Stomach (tissue), 19 donors: ENCODE results near the gene ZNF83. TPM values are rescaled to one million over a fixed set of nuclear protein-coding genes. Genes with fewer than 3 reads are reported as not detected.
"Not testable (repeated sequence)": the region's sequence is repeated elsewhere in the genome, so short reads cannot be mapped to it uniquely, and the experiment has no call there.

Experiments used
- DNase-seq, 2 donors: peaks; one replicate each; pipeline versions ENCODE4 v3.0.0 to v3.0.0-alpha.2; 2013 to 2019
- H3K27ac ChIP-seq, 5 donors: fragments of 200-600 bp in 4 of 5; sonication (generic) in 4 of 5; one replicate each; pipeline ENCODE4 v1.5.1; 2013 to 2019; ENCODE audit warnings: mild to moderate bottlenecking in 1 of 5, moderate library complexity in 1 of 5
- H3K27me3 ChIP-seq, 3 donors: fragments of 200-600 bp; sonication (generic); one replicate each; pipeline ENCODE4 v1.5.1; 2017 to 2019; ENCODE audit warnings: mixed run types in 1 of 3
- H3K36me3 ChIP-seq, 4 donors: fragments of 200-600 bp; sonication (generic); 1 replicate in 3 of 4; 2 replicates in 1 of 4; pipeline ENCODE4 v1.5.1; 2016 to 2019
- H3K4me1 ChIP-seq, 4 donors: fragments of 200-600 bp; sonication (generic); one replicate each; pipeline ENCODE4 v1.5.1; 2016 to 2019
- H3K4me3 ChIP-seq, 4 donors: fragments of 200-600 bp; sonication (generic) in 3 of 4; one replicate each; pipeline ENCODE4 v1.5.1; 2016 to 2019; ENCODE audit warnings: mild to moderate bottlenecking in 1 of 4
- H3K9me3 ChIP-seq, 4 donors: fragments of 200-600 bp; sonication (generic); one replicate each; pipeline ENCODE4 v1.5.1; 2016 to 2019
- CTCF ChIP-seq, 7 experiments: fragments of 450-650 bp in 4 of 7; fragments of 200-600 bp in 3 of 7; sonication (generic) in 3 of 7; IDR thresholded peaks; one replicate each; pipeline ENCODE4 v1.5.1; 2016 to 2019; ENCODE audit warnings: antibody characterized with exemption in 7 of 7, control low read depth in 2 of 7, mild to moderate bottlenecking in 1 of 7
- EP300 ChIP-seq: sonication (generic); formaldehyde crosslinking; IDR thresholded peaks from one replicate; pipeline ENCODE4 v1.6.1; 2017; ENCODE audit warnings: antibody characterized with exemption
- POLR2A ChIP-seq, 4 donors: fragments of 450-650 bp; IDR thresholded peaks; one replicate each; pipeline ENCODE4 v1.6.1; 2016; ENCODE audit warnings: antibody characterized with exemption in 4 of 4, control low read depth in 2 of 4, mild to moderate bottlenecking in 1 of 4, moderate library complexity in 1 of 4
- POLR2AphosphoS5 ChIP-seq, 3 donors: sonication (generic); formaldehyde crosslinking; IDR thresholded peaks; one replicate each; pipeline ENCODE4 v1.6.1; 2016; ENCODE audit warnings: antibody characterized with exemption in 3 of 3
- WGBS, 5 donors: extraction: QIAGEN DNeasy Blood & Tissue Kit in 3 of 5; methylation state at CpG; one replicate each; pipeline versions ENCODE4 v1.1.5 to v1.1.7; 2013 to 2018; 5-methylcytosine and 5-hydroxymethylcytosine counted together
- intact Hi-C: fragments of 100-400 bp; cut with DNase I; formaldehyde crosslinking; loops from one replicate; pipeline ENCODE4 v1.15.1; 2023; ENCODE audit warnings: low total_unique reads
- long read RNA-seq, 10 donors: transcript quantifications; one replicate each; lab custom pipeline, GENCODE V29; 2026
- polyA plus RNA-seq, 3 donors: library from polyadenylated mRNA; stranded (reverse); fragments of 200-250 nt; gene quantifications; one replicate each; pipeline ENCODE4 v1.2.3, GENCODE V29; 2013
- total RNA-seq, 5 donors: library from RNA; depleted of rRNA; stranded (reverse); fragments of >200 nt; gene quantifications; one replicate each; pipeline versions ENCODE4 v1.1.0 to v1.2.3, GENCODE V29; 2014 to 2016
- donor health status: healthy with polysubstance abuse.
- donor health status: Bipolar disorder and iron deficiency.
- donor health status: healthy.

ZNF83 gene
- 100 to 1,000 TPM in 1 of 5 donors, 10 to 100 TPM in 4; 11.0 to 115 (median 35.8) TPM for total RNA-seq
- 10 to 100 TPM; 10.3 to 36.5 (median 19.1) TPM for polyA plus RNA-seq
- long read RNA-seq, donor 1, transcript ZNF83-203 (2 exons, 3,743 nt): major isoform, 6 of 6 reads
- long read RNA-seq, donor 1, partial matches to known transcripts: 0 of 6 reads
- long read RNA-seq, donor 1, other reads (novel, unspliced or antisense): 0 of 6 reads
- long read RNA-seq, donor 2, transcript ZNF83-203 (2 exons, 3,743 nt): major isoform, 24 of 31 reads
- long read RNA-seq, donor 2, partial matches to known transcripts: 0 of 31 reads
- long read RNA-seq, donor 2, other reads (novel, unspliced or antisense): 0 of 31 reads
- long read RNA-seq, donor 3, partial matches to known transcripts: 0 of 3 reads
- long read RNA-seq, donor 3, other reads (novel, unspliced or antisense): 0 of 3 reads
- long read RNA-seq, donor 4: 0 reads
- long read RNA-seq, donor 5, transcript ZNF83-203 (2 exons, 3,743 nt): major isoform, 5 of 7 reads
- long read RNA-seq, donor 5, partial matches to known transcripts: 0 of 7 reads
- long read RNA-seq, donor 5, other reads (novel, unspliced or antisense): 0 of 7 reads
- long read RNA-seq, donor 6, transcript ZNF83-203 (2 exons, 3,743 nt): major isoform, 64 of 73 reads
- long read RNA-seq, donor 6, partial matches to known transcripts: 0 of 73 reads
- long read RNA-seq, donor 6, other reads (novel, unspliced or antisense): 0 of 73 reads
- long read RNA-seq, donor 7, full-length matches to known transcripts: 9 of 9 reads
- long read RNA-seq, donor 7, partial matches to known transcripts: 0 of 9 reads
- long read RNA-seq, donor 7, other reads (novel, unspliced or antisense): 0 of 9 reads
- long read RNA-seq, donor 8, partial matches to known transcripts: 0 of 4 reads
- long read RNA-seq, donor 8, other reads (novel, unspliced or antisense): 0 of 4 reads
- long read RNA-seq, donor 9, transcript ZNF83-203 (2 exons, 3,743 nt): major isoform, 16 of 25 reads
- long read RNA-seq, donor 9, partial matches to known transcripts: 8 of 25 reads
- long read RNA-seq, donor 9, other reads (novel, unspliced or antisense): 0 of 25 reads
- long read RNA-seq, donor 10, transcript ZNF83-203 (2 exons, 3,743 nt): major isoform, 14 of 18 reads
- long read RNA-seq, donor 10, partial matches to known transcripts: 0 of 18 reads
- long read RNA-seq, donor 10, other reads (novel, unspliced or antisense): 0 of 18 reads

GRCh38 chr19:52637718-52638585 is at the start of gene ZNF83:
Gene ZNF83 (minus strand): TSS chr19:52638355.
- Histone ChIP-seq H3K4me1 (peaks cover 10 to 24% (median 17%) of the 10 kb centered on the region in 4 donors), H3K27ac (peak within 1 kb of the TSS; percentile 82 to 93 (median 88)), H3K9me3 (peaks cover 0 to 5% (median 0%) of the 10 kb centered on the region in 4 donors), H3K4me3 (peak within 1 kb of the TSS; percentile 60 to 78 (median 64)), H3K36me3 (peaks cover 0 to 21% (median 14%) of the 10 kb centered on the region in 4 donors), H3K27me3 (no peaks in the 10 kb centered on the region)
- DNase-seq: peak; percentile 96 to 98
- intact Hi-C loops: no loop called here
- WGBS, 5 donors: 0 to 2% (median 1%) methylated on average over 54 to 55 of the region's 55 CpGs
- TF ChIP-seq CTCF (IDR thresholded peaks at IDR 0.05): no peak
- peak; percentile 11 to 86 (median 76) for TF ChIP-seq POLR2AphosphoS5 (IDR thresholded peaks at IDR 0.05)

GRCh38 chr19:52687684-52688083 is 49.5 kb upstream of the ZNF83 start:
- intact Hi-C loops: no loop called here
- no peaks in the 10 kb centered on the region for H3K27me3 ChIP-seq
- no peak overlapping the region for H3K4me3 ChIP-seq
- 85 to 97% (median 92%) methylated on average over 3 of the region's 3 CpGs for WGBS, 5 donors
- peaks cover 0 to 10% (median 5%) of the 10 kb centered on the region in 4 donors for H3K36me3 ChIP-seq
- TF ChIP-seq POLR2AphosphoS5 (IDR thresholded peaks at IDR 0.05) (no peak), EP300 (no peak), CTCF (IDR thresholded peaks at IDR 0.05) (no peak), POLR2A (IDR thresholded peaks at IDR 0.05) (no peak)
- peaks cover 8 to 37% (median 26%) of the 10 kb centered on the region in 4 donors for H3K4me1 ChIP-seq
- DNase-seq: no peak
- no peaks in the 10 kb centered on the region for H3K9me3 ChIP-seq
- H3K27ac ChIP-seq: no peak overlapping the region

- no peak for TF ChIP-seq EP300
- TF ChIP-seq POLR2A (IDR thresholded peaks at IDR 0.05): no peak
- no peak for TF ChIP-seq CTCF (IDR thresholded peaks at IDR 0.05)
- no peak for TF ChIP-seq POLR2AphosphoS5 (IDR thresholded peaks at IDR 0.05)
- H3K27me3 ChIP-seq: no peaks in the 10 kb centered on the region
- peaks cover 0 to 10% (median 5%) of the 10 kb centered on the region in 4 donors for H3K36me3 ChIP-seq
- peaks cover 4 to 31% (median 20%) of the 10 kb centered on the region in 4 donors for H3K4me1 ChIP-seq
- H3K4me3 ChIP-seq: no peak overlapping the region
- DNase-seq: peak in 1 of 2 donors; percentile 25
- no peaks in the 10 kb centered on the region for H3K9me3 ChIP-seq
- 43 to 63% (median 57%) methylated on average over 1 of the region's 1 CpG for WGBS, 5 donors
- intact Hi-C loops: no loop called here
- no peak overlapping the region for H3K27ac ChIP-seq
Measured at GRCh38 chr19:52685811-52686210, 47.7 kb upstream of the ZNF83 start.

- H3K36me3 ChIP-seq, H3K27me3 ChIP-seq, H3K27ac ChIP-seq, H3K4me3 ChIP-seq, H3K9me3 ChIP-seq, intact Hi-C loops, DNase-seq, H3K4me1 ChIP-seq: not testable (repeated sequence)
- 40 to 75% (median 60%) methylated on average over 1 of the region's 1 CpG for WGBS, 5 donors
Measured at GRCh38 chr19:52681216-52681615, 43.1 kb upstream of the ZNF83 start.
